ENCODE data around the gene JSRP1. TPM values are rescaled to one million over a fixed set of nuclear protein-coding genes. Genes with fewer than 3 reads are reported as not detected.

Gene JSRP1
- total RNA-seq, 8 experiments from 2014 or later = 0.43 to 2.0 (median 1.1) TPM

GRCh38 chr19:2236314-2237050 lies 19.7 kb downstream of the JSRP1 start, which contains the start of the genes PLEKHJ1 and SF3A2:
Gene PLEKHJ1 (minus strand): TSS chr19:2236329. CDS start chr19:2236248, 81 bp downstream.
Gene SF3A2 (plus strand): TSS chr19:2236824. CDS start chr19:2243419, 6,595 bp downstream.
- Histone ChIP-seq H3K4me1 (replicated peaks in 1 of 2) (peaks cover 35 to 38% of the 10 kb centered on the region in 2 donors), H3K27ac (peak within 1 kb of the TSS; percentile 90 to 100), H3K4me3 (peak within 1 kb of the TSS; percentile 62 to 94 (median 75))
- in situ Hi-C loops (cut with MboI; ENCODE audit: low pct_unique_long_range_greater_than_20kb in 2 of 9, low sequenced_read_pairs in 9 of 9, unreplicated experiment in 9 of 9) = no loop called here
- WGBS, 10 experiments = 0 to 2% (median 0%) methylated on average over 1 to 13 of the region's 80 CpGs; no CpG with 5 or more reads in 6 of the 10 experiments
- peak; percentile 67 to 86 (median 82) for ATAC-seq (replicated peaks in 6 of 8)

- in situ Hi-C loops (cut with MboI; ENCODE audit: low pct_unique_long_range_greater_than_20kb in 2 of 9, low sequenced_read_pairs in 9 of 9, unreplicated experiment in 9 of 9) = no loop called here
- peak in 2 of 8 experiments; percentile 47 to 62 for ATAC-seq (replicated peaks in 6 of 8)
- Histone ChIP-seq H3K4me3 (peak overlapping the region; percentile 62 to 94 (median 75)), H3K4me1 (replicated peaks in 1 of 2) (peaks cover 35 to 36% of the 10 kb centered on the region in 2 donors), H3K27ac (peak overlapping the region; percentile 90 to 100)
- no CpG with 5 or more reads among the region's 28 CpGs for WGBS, 10 experiments
Measured at GRCh38 chr19:2236064-2236313, 20.2 kb downstream of the JSRP1 start.

- Histone ChIP-seq H3K4me1 (replicated peaks in 1 of 2) (peaks cover 31 to 35% of the 10 kb centered on the region in 2 donors), H3K27ac (peak overlapping the region; percentile 90 to 100), H3K4me3 (peak overlapping the region; percentile 62 to 94 (median 75))
- peak in 7 of 8 experiments; percentile 2 to 12 (median 5) for ATAC-seq (replicated peaks in 6 of 8)
- WGBS, 10 experiments = 0% methylated on average over 2 to 3 of the region's 48 CpGs; no CpG with 5 or more reads in 6 of the 10 experiments
- in situ Hi-C loops (cut with MboI; ENCODE audit: low pct_unique_long_range_greater_than_20kb in 2 of 9, low sequenced_read_pairs in 9 of 9, unreplicated experiment in 9 of 9) = no loop called here
Measured at GRCh38 chr19:2235381-2236063, 20.7 kb downstream of the JSRP1 start.

DNA sequence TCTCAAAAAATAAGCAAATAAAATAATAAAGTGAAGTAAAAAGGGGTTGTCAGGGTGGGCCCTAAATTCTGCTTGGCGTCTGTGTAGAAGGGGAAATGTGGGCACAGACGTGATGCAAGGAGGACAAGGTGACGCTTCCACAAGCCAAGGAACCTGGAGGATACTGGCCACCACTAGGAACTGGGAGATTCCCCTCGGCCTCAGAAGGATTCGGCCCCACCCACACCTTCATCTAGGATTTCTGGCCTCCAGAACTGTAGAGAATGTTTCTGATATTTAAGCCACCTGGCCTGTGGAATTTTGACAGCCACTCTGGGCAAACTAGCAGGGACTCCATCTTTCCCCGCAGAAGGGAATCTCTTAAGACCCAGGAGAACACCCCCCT lies 21.2 kb downstream of the JSRP1 start:
- WGBS, 10 experiments = 18 to 60% (median 39%) methylated on average over 2 to 5 of the region's 6 CpGs; no CpG with 5 or more reads in 6 of the 10 experiments
- in situ Hi-C loops (cut with MboI; ENCODE audit: low pct_unique_long_range_greater_than_20kb in 2 of 9, low sequenced_read_pairs in 9 of 9, unreplicated experiment in 9 of 9) = no loop called here
- peaks cover 26 to 30% of the 10 kb centered on the region in 2 donors for H3K4me1 ChIP-seq (replicated peaks in 1 of 2)

GRCh38 chr19:2233601-2234280 lies 22.5 kb downstream of the JSRP1 start:
- Histone ChIP-seq H3K4me3 (no peak overlapping the region), H3K4me1 (replicated peaks in 1 of 2) (peaks cover 20 to 22% of the 10 kb centered on the region in 2 donors), H3K27ac (no peak overlapping the region)
- in situ Hi-C loops (cut with MboI; ENCODE audit: low pct_unique_long_range_greater_than_20kb in 2 of 9, low sequenced_read_pairs in 9 of 9, unreplicated experiment in 9 of 9) = no loop called here
- WGBS, 10 experiments = 100% methylated on average over 3 to 6 of the region's 25 CpGs; no CpG with 5 or more reads in 6 of the 10 experiments
- no peak for ATAC-seq (replicated peaks in 6 of 8)

More for the DNA sequence above, 21.2 kb downstream of the JSRP1 start:
- ATAC-seq (replicated peaks in 6 of 8) = no peak
- Histone ChIP-seq H3K27ac (peak overlapping the region in 1 of 2 donors; percentile 90), H3K4me3 (peak overlapping the region; percentile 62 to 94 (median 75))

DNA sequence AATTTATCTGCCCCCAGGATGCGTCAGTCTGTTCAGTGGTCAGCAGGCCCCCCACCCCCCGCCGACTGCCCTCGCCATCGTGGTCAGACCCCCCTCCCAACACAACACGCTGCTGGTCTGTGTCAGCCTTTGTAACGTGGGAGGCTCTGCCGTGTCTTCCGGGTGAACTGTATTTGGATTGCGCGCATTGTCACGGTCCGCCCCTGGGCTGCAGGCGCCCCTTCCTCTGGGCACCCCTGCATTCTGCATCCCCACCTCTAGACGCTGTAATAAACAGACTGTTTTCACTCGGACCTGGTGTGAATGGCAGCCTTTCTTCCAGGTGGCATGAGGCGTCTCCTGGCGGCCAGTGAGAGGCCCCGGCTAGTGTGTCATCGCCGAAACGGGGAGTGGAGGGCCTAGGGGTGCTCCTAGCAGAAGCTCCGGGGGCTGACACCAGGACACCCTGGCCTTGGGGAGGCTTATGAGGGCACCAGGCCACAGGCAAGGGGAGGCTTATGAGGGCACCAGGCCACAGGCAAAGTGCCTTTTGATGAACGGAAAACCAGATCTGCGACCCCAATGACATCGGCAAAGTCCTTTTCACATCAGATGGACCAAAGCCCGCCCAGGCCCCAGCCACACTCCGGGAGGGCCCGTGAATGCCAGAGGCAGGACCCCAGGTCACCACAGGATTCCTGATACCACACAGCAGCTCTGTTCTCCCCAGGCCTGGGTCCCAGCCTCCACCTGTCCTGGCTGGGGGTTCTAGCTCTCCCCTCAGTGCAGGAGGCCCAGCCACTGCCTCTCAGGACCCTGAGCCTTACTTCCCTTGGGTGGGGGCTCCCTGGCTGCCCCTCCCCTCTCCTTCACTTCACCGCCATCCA lies 23.7 kb downstream of the JSRP1 start:
- 50 to 100% (median 97%) methylated on average over 1 to 3 of the region's 30 CpGs; no CpG with 5 or more reads in 4 of the 10 experiments for WGBS, 10 experiments
- in situ Hi-C loops (cut with MboI; ENCODE audit: low pct_unique_long_range_greater_than_20kb in 2 of 9, low sequenced_read_pairs in 9 of 9, unreplicated experiment in 9 of 9) = no loop called here
- no peak overlapping the region for H3K27ac ChIP-seq
- H3K4me3 ChIP-seq = no peak overlapping the region
- H3K4me1 ChIP-seq (replicated peaks in 1 of 2) = peaks cover 8 to 10% of the 10 kb centered on the region in 2 donors
- ATAC-seq (replicated peaks in 6 of 8) = no peak

- peaks cover 5 to 7% of the 10 kb centered on the region in 2 donors for H3K4me1 ChIP-seq (replicated peaks in 1 of 2)
- ATAC-seq (replicated peaks in 6 of 8) = no peak
- in situ Hi-C loops (cut with MboI; ENCODE audit: low pct_unique_long_range_greater_than_20kb in 2 of 9, low sequenced_read_pairs in 9 of 9, unreplicated experiment in 9 of 9) = no loop called here
- no peak overlapping the region for H3K27ac ChIP-seq
- WGBS, 10 experiments = 60 to 67% methylated on average over 3 of the region's 21 CpGs; no CpG with 5 or more reads in 8 of the 10 experiments
- no peak overlapping the region for H3K4me3 ChIP-seq
Measured at GRCh38 chr19:2231621-2232221, 24.5 kb downstream of the JSRP1 start.

- H3K4me3 ChIP-seq = no peak overlapping the region
- H3K4me1 ChIP-seq (replicated peaks in 1 of 2) = peaks cover 5 to 7% of the 10 kb centered on the region in 2 donors
- in situ Hi-C loops (cut with MboI; ENCODE audit: low pct_unique_long_range_greater_than_20kb in 2 of 9, low sequenced_read_pairs in 9 of 9, unreplicated experiment in 9 of 9) = no loop called here
- peak in 1 of 8 experiments; percentile 4 for ATAC-seq (replicated peaks in 6 of 8)
- 100% methylated on average over 1 of the region's 12 CpGs; no CpG with 5 or more reads in 9 of the 10 experiments for WGBS, 10 experiments
- H3K27ac ChIP-seq = no peak overlapping the region
Measured at GRCh38 chr19:2230807-2231533, 25.2 kb downstream of the JSRP1 start.

GRCh38 chr19:2230033-2230531 lies 26.1 kb downstream of the JSRP1 start:
- no peak for ATAC-seq (replicated peaks in 6 of 8)
- in situ Hi-C loops (cut with MboI; ENCODE audit: low pct_unique_long_range_greater_than_20kb in 2 of 9, low sequenced_read_pairs in 9 of 9, unreplicated experiment in 9 of 9) = no loop called here
- Histone ChIP-seq H3K4me3 (no peak overlapping the region), H3K4me1 (replicated peaks in 1 of 2) (peaks cover 4 to 6% of the 10 kb centered on the region in 2 donors), H3K27ac (no peak overlapping the region)
- WGBS, 10 experiments = 91 to 100% (median 97%) methylated on average over 2 to 16 of the region's 43 CpGs; no CpG with 5 or more reads in 4 of the 10 experiments

DNA sequence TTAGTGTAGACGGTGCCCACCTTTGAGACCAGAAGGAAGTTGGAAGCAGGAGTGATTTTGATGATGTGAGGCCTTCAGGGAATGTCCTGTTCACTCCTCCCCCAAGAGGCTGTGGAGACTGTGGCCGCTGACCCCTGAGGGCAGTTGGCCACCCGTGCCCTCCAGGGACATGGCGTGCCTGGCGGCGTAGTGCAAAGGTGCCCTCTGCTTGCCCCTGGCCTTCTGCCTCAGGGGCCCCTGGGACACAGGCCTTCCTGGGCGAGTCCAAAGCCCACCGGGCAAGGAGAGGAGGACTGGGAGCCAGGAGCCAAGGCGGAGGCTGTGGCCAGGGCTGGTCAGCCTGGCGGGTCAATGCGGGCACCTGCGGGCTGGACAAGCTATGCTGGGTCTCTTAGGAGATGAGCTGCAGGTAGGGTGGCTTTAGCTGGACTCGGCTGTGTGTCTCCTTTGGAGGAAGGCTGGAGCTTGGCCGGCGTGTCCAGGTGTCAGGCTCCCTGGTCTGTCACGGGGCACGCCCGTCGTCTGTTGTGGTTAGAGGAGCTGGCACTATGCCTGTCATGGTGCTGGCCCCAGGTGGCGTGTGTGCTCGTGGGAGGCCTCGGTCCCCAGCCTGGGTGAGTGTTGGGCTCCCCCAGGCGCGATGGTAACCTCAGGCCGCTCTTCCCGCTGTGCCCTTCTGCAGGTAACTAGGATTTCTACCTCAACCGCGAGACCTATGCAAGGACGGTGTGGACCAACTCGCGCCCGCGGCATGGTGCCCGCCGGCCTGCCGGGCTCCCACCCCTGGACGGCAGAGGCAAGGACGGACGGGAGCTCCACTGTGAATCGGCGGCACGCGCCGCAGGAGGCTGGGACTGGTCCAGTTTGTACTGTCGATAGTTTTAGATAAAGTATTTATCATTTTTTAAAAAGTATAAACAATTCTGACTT lies 26.8 kb downstream of the JSRP1 start:
- ATAC-seq (replicated peaks in 6 of 8) = no peak
- 87 to 100% (median 100%) methylated on average over 1 to 13 of the region's 45 CpGs; no CpG with 5 or more reads in 3 of the 10 experiments for WGBS, 10 experiments
- in situ Hi-C loops (cut with MboI; ENCODE audit: low pct_unique_long_range_greater_than_20kb in 2 of 9, low sequenced_read_pairs in 9 of 9, unreplicated experiment in 9 of 9) = no loop called here
- Histone ChIP-seq H3K27ac (no peak overlapping the region), H3K4me1 (replicated peaks in 1 of 2) (no peaks in the 10 kb centered on the region), H3K4me3 (no peak overlapping the region)
